Mesothelial cell of epicardium (in vitro differentiated cells): ENCODE results near the gene SEC24D. TPM values are rescaled to one million over a fixed set of nuclear protein-coding genes. Genes with fewer than 3 reads are reported as not detected.

ENCODE experiments used
- DNase-seq, 2 experiments: peaks; one replicate each; pipeline ENCODE4 v3.0.0; 2021; ENCODE audit warnings: low spot score in 2 of 2; ENCODE audit not compliant: unreplicated experiment in 2 of 2
- H3K27ac Mint-ChIP-seq: 2 replicates; pipeline ENCODE4 v1.8.0; 2021; ENCODE audit warnings: mixed read lengths
- H3K27me3 Mint-ChIP-seq: 2 replicates; pipeline ENCODE4 v1.8.0; 2021; ENCODE audit warnings: low read depth, mixed read lengths
- H3K36me3 Mint-ChIP-seq: 2 replicates; pipeline ENCODE4 v1.8.0; 2021; ENCODE audit warnings: mixed read lengths
- H3K4me1 Mint-ChIP-seq: 2 replicates; pipeline ENCODE4 v1.8.0; 2021; ENCODE audit warnings: mixed read lengths
- H3K4me3 Mint-ChIP-seq: 2 replicates; pipeline ENCODE4 v1.8.0; 2021; ENCODE audit warnings: mild to moderate bottlenecking, moderate library complexity, mixed read lengths
- H3K9me3 Mint-ChIP-seq: 2 replicates; pipeline ENCODE4 v1.8.0; 2021; ENCODE audit warnings: mixed read lengths
- CTCF ChIP-seq: fragments of 200-600 bp; sonication (generic); IDR thresholded peaks from one replicate; pipeline ENCODE4 v1.5.0; 2021; ENCODE audit warnings: antibody characterized with exemption; ENCODE audit not compliant: unreplicated experiment
- total RNA-seq: library from RNA; stranded (reverse); gene quantifications from 3 replicates; pipeline ENCODE4 v1.2.1, GENCODE V29; 2021

Gene SEC24D
- total RNA-seq, 1 donor from 2014 or later = 87.6 TPM

GRCh38 chr4:118772767-118773428 lies 63.0 kb downstream of the SEC24D start:
- Mint-ChIP-seq H3K4me3 (no peak overlapping the region), H3K27me3 (no peaks in the 10 kb centered on the region), H3K9me3 (peaks cover 4% of the 10 kb centered on the region), H3K4me1 (peaks cover 78% of the 10 kb centered on the region), H3K27ac (peak overlapping the region; percentile 60), H3K36me3 (peaks cover 4% of the 10 kb centered on the region)
- no peak for TF ChIP-seq CTCF
- no peak for DNase-seq

GRCh38 chr4:118772081-118772766 lies 63.7 kb downstream of the SEC24D start:
- H3K36me3 Mint-ChIP-seq = peaks cover 3% of the 10 kb centered on the region
- H3K27ac Mint-ChIP-seq = peak overlapping the region; percentile 60
- H3K27me3 Mint-ChIP-seq = no peaks in the 10 kb centered on the region
- no peak overlapping the region for H3K4me3 Mint-ChIP-seq
- peaks cover 79% of the 10 kb centered on the region for H3K4me1 Mint-ChIP-seq
- DNase-seq = no peak
- no peaks in the 10 kb centered on the region for H3K9me3 Mint-ChIP-seq
- peak; percentile 57 for TF ChIP-seq CTCF

- Mint-ChIP-seq H3K36me3 (peaks cover 11% of the 10 kb centered on the region), H3K27me3 (no peaks in the 10 kb centered on the region), H3K4me1 (peaks cover 79% of the 10 kb centered on the region), H3K9me3 (no peaks in the 10 kb centered on the region), H3K4me3 (no peak overlapping the region), H3K27ac (peak overlapping the region; percentile 90)
- no peak for TF ChIP-seq CTCF
- DNase-seq = no peak
Measured at GRCh38 chr4:118770741-118771187, 65.2 kb downstream of the SEC24D start.

GRCh38 chr4:118769161-118769560 lies 66.8 kb downstream of the SEC24D start:
- H3K9me3 Mint-ChIP-seq = no peaks in the 10 kb centered on the region
- no peak overlapping the region for H3K4me3 Mint-ChIP-seq
- no peaks in the 10 kb centered on the region for H3K27me3 Mint-ChIP-seq
- DNase-seq = no peak
- H3K36me3 Mint-ChIP-seq = peaks cover 15% of the 10 kb centered on the region
- no peak for TF ChIP-seq CTCF
- H3K27ac Mint-ChIP-seq = peak overlapping the region; percentile 90
- H3K4me1 Mint-ChIP-seq = peaks cover 73% of the 10 kb centered on the region

- Mint-ChIP-seq H3K9me3 (no peaks in the 10 kb centered on the region), H3K4me3 (no peak overlapping the region), H3K4me1 (peaks cover 73% of the 10 kb centered on the region), H3K27me3 (no peaks in the 10 kb centered on the region), H3K36me3 (peaks cover 20% of the 10 kb centered on the region), H3K27ac (peak overlapping the region; percentile 60)
- DNase-seq = no peak
- no peak for TF ChIP-seq CTCF
Measured at GRCh38 chr4:118767109-118767508, 68.8 kb downstream of the SEC24D start.
